Ishikawa (cell line): ENCODE measurements around the gene ZBTB40.

Source experiments
- CEBPB ChIP-seq: IDR thresholded peaks from 2 replicates; pipeline ENCODE4 v1.6.1; 2012
- CREB1 ChIP-seq: IDR thresholded peaks from 2 replicates; pipeline ENCODE4 v1.6.1; 2012; ENCODE audit warnings: low read depth
- EGR1 ChIP-seq: IDR thresholded peaks from 2 replicates; pipeline ENCODE4 v1.6.1; 2012
- EP300 ChIP-seq: IDR thresholded peaks from 2 replicates; pipeline ENCODE4 v1.6.1; 2012; ENCODE audit warnings: borderline replicate concordance
- FOXM1 ChIP-seq: IDR thresholded peaks from 2 replicates; pipeline ENCODE4 v1.6.1; 2012; ENCODE audit warnings: low read depth, borderline replicate concordance
- NFIC ChIP-seq: IDR thresholded peaks from 2 replicates; pipeline ENCODE4 v1.6.1; 2012
- TAF1 ChIP-seq: IDR thresholded peaks from 2 replicates; pipeline ENCODE4 v1.6.1; 2012; ENCODE audit warnings: low read depth, mild to moderate bottlenecking
- TCF12 ChIP-seq: IDR thresholded peaks from 2 replicates; pipeline ENCODE4 v1.6.1; 2012; ENCODE audit warnings: low read depth
- YY1 ChIP-seq: IDR thresholded peaks from 2 replicates; pipeline ENCODE4 v1.6.1; 2012; ENCODE audit warnings: low read depth
- TF ChIP-seq, protein P1 (sequence below): IDR thresholded peaks from 2 replicates; pipeline ENCODE4 v1.6.1; 2012
- TF ChIP-seq, protein P2 (sequence below): IDR thresholded peaks from 2 replicates; pipeline ENCODE4 v1.6.1; 2012
- TF ChIP-seq, protein P3 (sequence below): IDR thresholded peaks from 2 replicates; pipeline ENCODE4 v1.6.1; 2012; ENCODE audit warnings: low read depth, mild to moderate bottlenecking

DNA sequence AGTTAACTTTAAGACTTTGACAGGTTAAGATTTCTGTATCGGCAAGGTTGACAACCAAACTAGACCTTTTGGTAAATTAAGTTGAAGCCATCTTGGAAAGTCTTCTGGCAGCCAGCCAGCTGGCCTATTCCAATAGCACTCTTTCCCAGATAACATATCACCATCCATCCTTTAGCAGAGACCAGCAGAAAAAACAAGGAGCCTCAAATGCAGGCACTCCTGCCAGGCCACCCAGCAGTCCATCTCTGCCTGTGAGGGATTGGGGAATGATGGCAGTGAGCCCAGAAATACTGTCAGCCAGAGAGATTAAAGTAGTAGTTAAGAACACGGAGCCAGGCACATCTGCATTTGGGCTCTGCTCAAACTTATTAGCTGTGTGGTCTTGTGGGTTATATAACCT is 19.4 kb downstream of the ZBTB40 start:
- TF ChIP-seq, protein P1, sequence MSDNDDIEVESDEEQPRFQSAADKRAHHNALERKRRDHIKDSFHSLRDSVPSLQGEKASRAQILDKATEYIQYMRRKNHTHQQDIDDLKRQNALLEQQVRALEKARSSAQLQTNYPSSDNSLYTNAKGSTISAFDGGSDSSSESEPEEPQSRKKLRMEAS = no peak
- TF ChIP-seq EGR1 (no peak), CREB1 (no peak), YY1 (no peak), EP300 (no peak), NFIC (no peak; the same call in 1 of the 2 replicates), TAF1 (no peak), FOXM1 (no peak), TCF12 (no peak), CEBPB (no peak)
- TF ChIP-seq, protein P2, sequence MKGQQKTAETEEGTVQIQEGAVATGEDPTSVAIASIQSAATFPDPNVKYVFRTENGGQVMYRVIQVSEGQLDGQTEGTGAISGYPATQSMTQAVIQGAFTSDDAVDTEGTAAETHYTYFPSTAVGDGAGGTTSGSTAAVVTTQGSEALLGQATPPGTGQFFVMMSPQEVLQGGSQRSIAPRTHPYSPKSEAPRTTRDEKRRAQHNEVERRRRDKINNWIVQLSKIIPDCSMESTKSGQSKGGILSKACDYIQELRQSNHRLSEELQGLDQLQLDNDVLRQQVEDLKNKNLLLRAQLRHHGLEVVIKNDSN = no peak
- TF ChIP-seq, protein P3, sequence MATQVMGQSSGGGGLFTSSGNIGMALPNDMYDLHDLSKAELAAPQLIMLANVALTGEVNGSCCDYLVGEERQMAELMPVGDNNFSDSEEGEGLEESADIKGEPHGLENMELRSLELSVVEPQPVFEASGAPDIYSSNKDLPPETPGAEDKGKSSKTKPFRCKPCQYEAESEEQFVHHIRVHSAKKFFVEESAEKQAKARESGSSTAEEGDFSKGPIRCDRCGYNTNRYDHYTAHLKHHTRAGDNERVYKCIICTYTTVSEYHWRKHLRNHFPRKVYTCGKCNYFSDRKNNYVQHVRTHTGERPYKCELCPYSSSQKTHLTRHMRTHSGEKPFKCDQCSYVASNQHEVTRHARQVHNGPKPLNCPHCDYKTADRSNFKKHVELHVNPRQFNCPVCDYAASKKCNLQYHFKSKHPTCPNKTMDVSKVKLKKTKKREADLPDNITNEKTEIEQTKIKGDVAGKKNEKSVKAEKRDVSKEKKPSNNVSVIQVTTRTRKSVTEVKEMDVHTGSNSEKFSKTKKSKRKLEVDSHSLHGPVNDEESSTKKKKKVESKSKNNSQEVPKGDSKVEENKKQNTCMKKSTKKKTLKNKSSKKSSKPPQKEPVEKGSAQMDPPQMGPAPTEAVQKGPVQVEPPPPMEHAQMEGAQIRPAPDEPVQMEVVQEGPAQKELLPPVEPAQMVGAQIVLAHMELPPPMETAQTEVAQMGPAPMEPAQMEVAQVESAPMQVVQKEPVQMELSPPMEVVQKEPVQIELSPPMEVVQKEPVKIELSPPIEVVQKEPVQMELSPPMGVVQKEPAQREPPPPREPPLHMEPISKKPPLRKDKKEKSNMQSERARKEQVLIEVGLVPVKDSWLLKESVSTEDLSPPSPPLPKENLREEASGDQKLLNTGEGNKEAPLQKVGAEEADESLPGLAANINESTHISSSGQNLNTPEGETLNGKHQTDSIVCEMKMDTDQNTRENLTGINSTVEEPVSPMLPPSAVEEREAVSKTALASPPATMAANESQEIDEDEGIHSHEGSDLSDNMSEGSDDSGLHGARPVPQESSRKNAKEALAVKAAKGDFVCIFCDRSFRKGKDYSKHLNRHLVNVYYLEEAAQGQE = no peak
